ENCODE data around the gene IFRD1.

DNA sequence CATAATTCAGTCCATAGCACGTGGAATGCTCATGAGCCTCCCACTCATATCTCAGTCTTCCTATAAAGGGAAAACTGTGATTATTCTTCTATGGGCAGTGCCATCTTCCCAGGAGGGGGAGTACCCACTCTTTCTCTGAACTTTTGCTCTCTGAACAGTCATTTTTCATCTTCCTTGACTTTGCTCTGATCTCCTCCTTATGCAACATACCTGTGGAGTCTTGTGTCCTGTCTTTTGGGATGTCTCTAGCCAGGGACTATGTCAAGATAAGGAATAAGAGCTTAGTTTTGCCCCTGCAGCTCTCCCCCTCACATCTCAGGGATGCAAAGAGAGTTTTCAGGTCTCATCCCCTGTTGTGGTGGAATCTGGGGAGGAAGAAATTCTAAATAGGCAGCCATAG lies 58.1 kb downstream of the IFRD1 start:
- TF ChIP-seq GATA2 (IDR thresholded peaks at IDR 0.05; ENCODE audit: low read depth, low read length) (no peak), GATA3 (IDR thresholded peaks at IDR 0.05; ENCODE audit: low read depth, low read length) (no peak)
